Measurements from ENCODE around the gene YARS1. TPM values are rescaled to one million over a fixed set of nuclear protein-coding genes. Genes with fewer than 3 reads are reported as not detected.

The YARS1 gene
- total and polyA plus RNA-seq, 2 of the 13 experiments (the other 11 are each of a cell fraction or from before 2014, with no cell fraction given): 50.1 to 113 TPM

DNA sequence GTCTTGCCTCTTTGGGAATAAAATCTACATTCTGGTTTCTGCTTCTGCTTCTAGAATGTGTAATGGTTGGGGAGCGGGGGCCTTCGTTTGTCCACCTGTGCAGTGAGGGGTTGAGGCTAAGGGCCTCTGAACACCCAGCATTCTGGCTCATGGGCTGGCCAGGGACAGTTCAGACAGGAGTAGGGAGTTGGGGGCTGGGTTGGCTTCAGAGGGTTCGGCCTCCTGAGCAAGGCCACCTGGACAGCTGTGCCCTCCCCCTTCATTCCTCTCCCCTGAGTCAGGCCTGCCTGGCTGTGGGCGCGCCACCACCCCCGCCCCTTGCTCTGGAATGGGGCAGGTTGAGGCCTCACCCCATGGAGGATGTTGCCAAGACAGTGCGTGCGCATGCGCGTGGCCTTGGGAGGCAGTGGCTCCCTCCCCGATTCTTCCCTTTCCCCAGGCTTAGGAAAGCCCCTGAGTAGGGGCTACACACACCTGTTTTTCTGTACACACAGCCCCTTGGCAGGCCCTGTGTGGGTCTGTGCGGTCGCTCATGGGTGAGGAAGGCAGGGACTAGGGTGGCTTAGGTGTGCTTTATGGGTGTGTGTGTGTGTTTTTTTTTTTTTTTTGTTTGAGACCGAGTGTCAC is 57.0 kb downstream of the YARS1 start (continued):
- TF ChIP-seq ELF3 (CRISPR knock-in tag; IDR thresholded peaks at IDR 0.05) (peak; percentile 23), FOXK2 (IDR thresholded peaks at IDR 0.05) (no peak), SRSF9 (IDR thresholded peaks at IDR 0.05; ENCODE audit: borderline replicate concordance, insufficient read depth, low read depth, low read length, poor library complexity, severe bottlenecking) (no peak), ZNF430 (CRISPR knock-in tag; IDR thresholded peaks at IDR 0.05) (peak; percentile 88; the same call in 1 of the 2 replicates), SRF (IDR thresholded peaks at IDR 0.05; ENCODE audit: low read depth, low read length) (no peak), DNMT1 (CRISPR knock-in tag; IDR thresholded peaks at IDR 0.05) (no peak), ZNF562 (CRISPR knock-in tag; IDR thresholded peaks at IDR 0.05; ENCODE audit: borderline replicate concordance) (no peak), GATAD1 (CRISPR knock-in tag; IDR thresholded peaks at IDR 0.05) (peak; percentile 40; the same call in 1 of the 2 replicates), SP4 (CRISPR knock-in tag; IDR thresholded peaks at IDR 0.05) (no peak), ZC3H13 (CRISPR knock-in tag; IDR thresholded peaks at IDR 0.05) (no peak), ZNF768 (CRISPR knock-in tag; IDR thresholded peaks at IDR 0.05) (0 out of 2 replicates have a peak, but pooled peaks have one; percentile 15), ZFP41 (CRISPR knock-in tag; IDR thresholded peaks at IDR 0.05; ENCODE audit: borderline replicate concordance) (no peak), BHLHE40 (IDR thresholded peaks at IDR 0.05; ENCODE audit: low read length) (no peak)
- TF ChIP-seq, protein P1, sequence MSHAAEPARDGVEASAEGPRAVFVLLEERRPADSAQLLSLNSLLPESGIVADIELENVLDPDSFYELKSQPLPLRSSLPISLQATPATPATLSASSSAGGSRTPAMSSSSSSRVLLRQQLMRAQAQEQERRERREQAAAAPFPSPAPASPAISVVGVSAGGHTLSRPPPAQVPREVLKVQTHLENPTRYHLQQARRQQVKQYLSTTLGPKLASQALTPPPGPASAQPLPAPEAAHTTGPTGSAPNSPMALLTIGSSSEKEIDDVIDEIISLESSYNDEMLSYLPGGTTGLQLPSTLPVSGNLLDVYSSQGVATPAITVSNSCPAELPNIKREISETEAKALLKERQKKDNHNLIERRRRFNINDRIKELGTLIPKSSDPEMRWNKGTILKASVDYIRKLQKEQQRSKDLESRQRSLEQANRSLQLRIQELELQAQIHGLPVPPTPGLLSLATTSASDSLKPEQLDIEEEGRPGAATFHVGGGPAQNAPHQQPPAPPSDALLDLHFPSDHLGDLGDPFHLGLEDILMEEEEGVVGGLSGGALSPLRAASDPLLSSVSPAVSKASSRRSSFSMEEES (CRISPR knock-in tag; IDR thresholded peaks at IDR 0.05): 0 out of 2 replicates have a peak, but pooled peaks have one; percentile 19
- TF ChIP-seq, protein P2, sequence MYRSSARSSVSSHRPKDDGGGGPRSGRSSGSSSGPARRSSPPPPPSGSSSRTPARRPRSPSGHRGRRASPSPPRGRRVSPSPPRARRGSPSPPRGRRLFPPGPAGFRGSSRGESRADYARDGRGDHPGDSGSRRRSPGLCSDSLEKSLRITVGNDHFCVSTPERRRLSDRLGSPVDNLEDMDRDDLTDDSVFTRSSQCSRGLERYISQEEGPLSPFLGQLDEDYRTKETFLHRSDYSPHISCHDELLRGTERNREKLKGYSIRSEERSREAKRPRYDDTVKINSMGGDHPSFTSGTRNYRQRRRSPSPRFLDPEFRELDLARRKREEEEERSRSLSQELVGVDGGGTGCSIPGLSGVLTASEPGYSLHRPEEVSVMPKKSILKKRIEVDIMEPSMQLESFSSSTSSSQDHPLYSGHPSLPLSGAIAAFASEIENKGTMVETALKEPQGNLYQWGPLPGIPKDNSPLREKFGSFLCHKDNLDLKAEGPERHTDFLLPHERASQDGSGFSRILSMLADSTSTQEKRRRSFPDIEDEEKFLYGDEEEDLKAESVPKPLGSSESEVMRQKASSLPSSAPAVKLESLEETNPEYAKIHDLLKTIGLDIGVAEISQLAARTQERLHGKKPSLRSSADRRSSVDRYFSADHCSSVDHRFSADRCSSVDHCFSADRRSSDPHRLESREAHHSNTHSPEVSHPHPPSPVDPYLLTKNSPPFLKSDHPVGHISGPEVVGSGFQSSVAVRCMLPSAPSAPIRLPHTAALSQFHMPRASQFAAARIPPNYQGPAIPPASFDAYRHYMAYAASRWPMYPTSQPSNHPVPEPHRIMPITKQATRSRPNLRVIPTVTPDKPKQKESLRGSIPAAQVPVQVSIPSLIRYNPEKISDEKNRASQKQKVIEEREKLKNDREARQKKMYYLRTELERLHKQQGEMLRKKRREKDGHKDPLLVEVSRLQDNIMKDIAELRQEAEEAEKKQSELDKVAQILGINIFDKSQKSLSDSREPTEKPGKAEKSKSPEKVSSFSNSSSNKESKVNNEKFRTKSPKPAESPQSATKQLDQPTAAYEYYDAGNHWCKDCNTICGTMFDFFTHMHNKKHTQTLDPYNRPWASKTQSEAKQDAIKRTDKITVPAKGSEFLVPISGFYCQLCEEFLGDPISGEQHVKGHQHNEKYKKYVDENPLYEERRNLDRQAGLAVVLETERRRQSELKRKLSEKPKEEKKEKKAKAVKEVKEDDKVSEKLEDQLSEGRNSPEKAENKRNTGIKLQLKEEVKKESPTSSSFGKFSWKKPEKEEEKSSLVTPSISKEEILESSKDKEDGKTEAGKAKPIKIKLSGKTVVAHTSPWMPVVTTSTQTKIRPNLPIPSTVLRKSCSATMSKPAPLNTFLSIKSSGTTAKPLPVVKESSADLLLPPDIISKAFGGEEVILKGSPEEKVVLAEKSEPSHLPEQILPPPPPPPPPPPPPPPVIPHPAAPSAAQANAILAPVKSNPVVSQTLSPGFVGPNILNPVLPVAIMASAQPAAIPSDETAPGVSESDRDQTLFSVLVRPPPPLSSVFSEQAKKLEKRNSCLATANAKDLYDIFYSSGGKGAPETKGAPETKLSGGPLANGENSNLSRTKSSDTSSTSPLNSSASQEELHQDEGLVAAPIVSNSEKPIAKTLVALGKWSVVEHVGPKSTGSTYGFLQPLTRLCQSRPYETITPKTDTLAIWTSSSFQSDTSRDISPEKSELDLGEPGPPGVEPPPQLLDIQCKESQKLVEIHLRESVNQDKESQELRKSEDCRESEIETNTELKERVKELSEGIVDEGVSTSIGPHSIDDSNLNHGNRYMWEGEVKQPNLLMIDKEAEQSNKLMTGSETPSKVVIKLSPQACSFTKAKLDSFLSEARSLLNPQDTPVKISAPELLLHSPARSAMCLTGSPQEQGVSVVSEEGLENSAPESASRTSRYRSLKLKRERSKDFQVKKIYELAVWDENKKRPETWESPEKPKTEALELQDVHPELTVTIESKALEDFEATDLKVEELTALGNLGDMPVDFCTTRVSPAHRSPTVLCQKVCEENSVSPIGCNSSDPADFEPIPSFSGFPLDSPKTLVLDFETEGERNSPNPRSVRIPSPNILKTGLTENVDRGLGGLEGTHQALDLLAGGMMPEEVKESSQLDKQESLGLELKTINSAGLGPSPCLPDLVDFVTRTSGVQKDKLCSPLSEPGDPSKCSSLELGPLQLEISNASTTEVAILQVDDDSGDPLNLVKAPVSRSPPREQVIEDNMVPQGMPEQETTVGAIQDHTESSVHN (CRISPR knock-in tag; IDR thresholded peaks at IDR 0.05): no peak
- TF ChIP-seq, protein P3, sequence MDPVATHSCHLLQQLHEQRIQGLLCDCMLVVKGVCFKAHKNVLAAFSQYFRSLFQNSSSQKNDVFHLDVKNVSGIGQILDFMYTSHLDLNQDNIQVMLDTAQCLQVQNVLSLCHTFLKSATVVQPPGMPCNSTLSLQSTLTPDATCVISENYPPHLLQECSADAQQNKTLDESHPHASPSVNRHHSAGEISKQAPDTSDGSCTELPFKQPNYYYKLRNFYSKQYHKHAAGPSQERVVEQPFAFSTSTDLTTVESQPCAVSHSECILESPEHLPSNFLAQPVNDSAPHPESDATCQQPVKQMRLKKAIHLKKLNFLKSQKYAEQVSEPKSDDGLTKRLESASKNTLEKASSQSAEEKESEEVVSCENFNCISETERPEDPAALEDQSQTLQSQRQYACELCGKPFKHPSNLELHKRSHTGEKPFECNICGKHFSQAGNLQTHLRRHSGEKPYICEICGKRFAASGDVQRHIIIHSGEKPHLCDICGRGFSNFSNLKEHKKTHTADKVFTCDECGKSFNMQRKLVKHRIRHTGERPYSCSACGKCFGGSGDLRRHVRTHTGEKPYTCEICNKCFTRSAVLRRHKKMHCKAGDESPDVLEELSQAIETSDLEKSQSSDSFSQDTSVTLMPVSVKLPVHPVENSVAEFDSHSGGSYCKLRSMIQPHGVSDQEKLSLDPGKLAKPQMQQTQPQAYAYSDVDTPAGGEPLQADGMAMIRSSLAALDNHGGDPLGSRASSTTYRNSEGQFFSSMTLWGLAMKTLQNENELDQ (CRISPR knock-in tag; IDR thresholded peaks at IDR 0.05; ENCODE audit: borderline replicate concordance): no peak
- TF ChIP-seq, protein P4, sequence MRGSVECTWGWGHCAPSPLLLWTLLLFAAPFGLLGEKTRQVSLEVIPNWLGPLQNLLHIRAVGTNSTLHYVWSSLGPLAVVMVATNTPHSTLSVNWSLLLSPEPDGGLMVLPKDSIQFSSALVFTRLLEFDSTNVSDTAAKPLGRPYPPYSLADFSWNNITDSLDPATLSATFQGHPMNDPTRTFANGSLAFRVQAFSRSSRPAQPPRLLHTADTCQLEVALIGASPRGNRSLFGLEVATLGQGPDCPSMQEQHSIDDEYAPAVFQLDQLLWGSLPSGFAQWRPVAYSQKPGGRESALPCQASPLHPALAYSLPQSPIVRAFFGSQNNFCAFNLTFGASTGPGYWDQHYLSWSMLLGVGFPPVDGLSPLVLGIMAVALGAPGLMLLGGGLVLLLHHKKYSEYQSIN (CRISPR knock-in tag; IDR thresholded peaks at IDR 0.05; ENCODE audit: borderline replicate concordance): no peak

Measured in HepG2 (cell line).